Skin of body (tissue), 2 donors: ENCODE data around the gene PDLIM7. TPM values are rescaled to one million over a fixed set of nuclear protein-coding genes. Genes with fewer than 3 reads are reported as not detected.
"Not testable (repeated sequence)": the region's sequence is repeated elsewhere in the genome, so short reads cannot be mapped to it uniquely, and the experiment has no call there.

Source experiments
- DNase-seq: peaks from one replicate; lab custom pipeline; 2025; lab: John Stamatoyannopoulos, UW
- total RNA-seq: library from RNA; depleted of rRNA; stranded (reverse); fragments of >200 nt; gene quantifications from one replicate; pipeline ENCODE4 v1.2.3, GENCODE V29; 2014

The PDLIM7 gene
- 30.7 TPM for total RNA-seq

DNA sequence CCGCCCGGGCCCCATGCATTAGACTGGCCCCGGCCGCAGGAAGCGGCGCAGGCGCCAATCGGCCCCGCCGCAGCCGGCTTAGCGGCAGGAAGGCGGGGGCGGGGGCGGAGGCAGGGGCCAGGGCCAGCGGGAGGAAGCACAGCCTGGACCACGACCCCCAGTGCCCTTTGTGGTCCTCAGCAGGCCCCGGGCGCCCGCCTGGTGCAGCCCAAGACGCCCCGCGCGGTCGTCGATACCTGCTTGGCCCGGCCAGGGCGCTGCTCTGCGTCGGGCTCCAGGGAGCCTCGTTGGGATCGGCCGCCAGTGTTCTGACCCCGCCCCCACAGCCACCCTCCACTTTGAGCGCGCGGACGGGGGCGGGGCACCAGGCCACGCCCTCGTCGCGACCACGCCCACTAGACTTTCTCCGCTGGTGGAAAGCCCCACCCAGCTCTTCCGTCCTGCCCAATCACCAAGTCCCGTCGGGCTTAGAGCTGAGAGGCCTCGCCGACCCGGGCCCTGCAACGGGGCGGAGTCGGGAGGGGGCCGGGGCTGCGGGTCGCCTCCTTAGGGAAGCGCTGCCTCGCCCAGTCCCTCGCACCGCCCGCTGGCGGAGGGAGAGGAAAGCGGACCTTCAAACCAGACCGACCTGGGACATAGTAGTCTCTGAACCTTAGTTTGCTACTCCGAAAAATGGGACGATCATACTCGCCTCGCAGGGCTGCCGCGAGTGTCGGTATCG, at the start of gene PDLIM7:
Gene PDLIM7, minus strand, starts transcription at position 313 of the 721 bp plus-strand sequence. CDS start 1,092 bp downstream, outside the sequence.
- peak; percentile 98 for DNase-seq

DNA sequence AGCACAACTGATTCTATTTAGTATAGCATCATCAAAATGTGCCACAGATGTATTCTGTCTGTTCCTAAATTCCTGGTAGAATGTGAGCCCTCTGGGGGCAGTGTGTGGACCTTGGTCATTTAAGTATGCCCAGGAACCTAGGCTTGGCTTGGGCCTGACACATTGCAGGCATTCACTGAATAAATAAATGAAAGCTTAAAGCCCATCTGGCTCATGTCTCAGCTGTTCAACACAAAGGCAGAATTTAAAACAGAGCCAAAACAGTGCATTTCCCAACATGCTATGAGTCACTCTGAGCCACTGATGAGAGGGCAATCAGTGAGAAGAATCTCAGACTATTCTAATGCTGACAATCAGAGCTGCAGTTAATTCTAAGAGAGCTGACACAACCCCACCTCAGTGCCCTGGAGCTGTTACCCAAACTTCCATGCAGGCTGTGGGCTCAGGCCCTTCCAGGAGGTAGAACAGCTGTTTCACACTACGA, 48.9 kb upstream of the PDLIM7 start:
- DNase-seq = peak; percentile 49

DNA sequence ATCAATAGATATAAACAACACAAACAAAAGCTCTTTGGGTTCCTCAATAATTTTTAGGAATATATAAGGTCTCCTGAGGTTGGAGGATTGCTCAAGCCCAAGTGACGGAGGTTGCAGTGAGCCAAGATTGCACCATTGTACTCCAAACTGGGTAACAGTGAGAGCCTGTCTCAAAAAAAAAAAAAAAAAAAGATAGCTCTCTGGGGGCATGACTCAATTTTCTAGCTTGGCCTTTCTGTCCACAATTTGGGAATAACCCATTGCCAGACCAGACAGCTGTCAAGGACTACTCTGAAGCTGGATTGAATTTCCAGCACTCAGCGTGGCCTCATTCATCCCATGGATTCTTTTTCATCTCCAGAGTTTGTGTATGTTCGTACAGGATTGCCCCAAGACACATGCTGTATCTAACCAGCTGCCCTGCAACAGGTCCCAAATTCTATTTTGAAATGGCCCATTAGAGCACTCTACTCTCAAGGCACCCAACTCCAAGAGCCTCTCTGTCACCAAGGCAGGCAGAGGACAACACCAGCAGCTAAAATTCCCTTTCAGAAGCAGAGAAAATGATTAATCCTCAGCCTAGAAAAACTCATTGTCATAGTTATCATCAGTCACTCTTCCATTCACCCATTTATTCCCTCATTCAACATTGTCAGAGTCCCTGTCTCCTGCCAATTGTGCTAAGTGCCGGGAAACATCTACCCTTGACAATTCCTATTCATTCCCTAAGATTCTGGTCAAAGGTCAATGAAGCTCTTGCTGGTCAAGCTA, 48.3 kb upstream of the PDLIM7 start:
- DNase-seq = peak; percentile 33

- no peak for DNase-seq
These were observed 45.5 kb upstream of the PDLIM7 start for GRCh38 chr5:177542816-177543465.

- no peak for DNase-seq
These were observed 43.0 kb upstream of the PDLIM7 start for GRCh38 chr5:177540438-177540837.

DNA sequence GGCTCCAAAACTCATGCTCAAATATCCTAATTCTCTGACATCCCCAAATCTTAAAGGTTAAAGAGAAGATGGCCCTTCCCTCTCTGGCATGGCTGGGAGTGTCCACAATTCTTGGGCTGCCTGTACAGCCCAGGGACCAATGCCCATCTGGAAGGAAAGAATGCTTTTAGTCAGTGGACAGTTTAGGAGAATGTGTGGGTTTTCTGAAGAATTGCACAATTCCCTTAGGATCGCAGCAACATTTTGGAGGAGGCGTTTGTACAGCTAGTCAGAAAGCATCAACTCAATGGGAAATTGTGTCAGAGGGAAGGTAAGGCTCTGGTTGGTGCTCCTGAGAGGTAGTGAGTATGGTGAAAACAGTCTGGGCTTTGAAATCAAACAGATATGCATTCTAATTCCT, 42.0 kb upstream of the PDLIM7 start:
- no peak for DNase-seq

- DNase-seq = no peak
These were observed 41.5 kb upstream of the PDLIM7 start for GRCh38 chr5:177538876-177539275.

GRCh38 chr5:177537389-177538361, 40.3 kb upstream of the PDLIM7 start:
- no peak for DNase-seq

DNA sequence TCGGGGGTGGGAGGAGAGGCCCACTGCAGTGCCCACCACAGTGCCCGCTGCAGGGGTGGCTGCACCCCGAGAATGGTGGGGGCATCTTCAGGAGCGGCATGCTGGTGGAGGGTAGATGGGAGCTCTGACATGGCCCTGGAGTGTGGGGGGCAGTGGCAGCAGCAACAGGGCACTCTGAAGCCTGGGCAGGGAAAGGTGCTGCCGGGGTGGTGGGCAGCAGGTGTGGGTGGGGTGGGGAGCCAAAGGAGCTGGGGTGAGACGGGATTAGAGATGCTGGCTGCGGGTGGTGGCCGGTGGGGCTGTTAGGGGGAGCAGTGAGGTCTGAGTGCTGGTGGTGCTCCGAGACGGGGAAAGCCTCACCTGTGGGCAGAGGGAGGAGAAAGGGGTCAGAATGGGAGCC, 39.0 kb upstream of the PDLIM7 start:
- DNase-seq = no peak

DNA sequence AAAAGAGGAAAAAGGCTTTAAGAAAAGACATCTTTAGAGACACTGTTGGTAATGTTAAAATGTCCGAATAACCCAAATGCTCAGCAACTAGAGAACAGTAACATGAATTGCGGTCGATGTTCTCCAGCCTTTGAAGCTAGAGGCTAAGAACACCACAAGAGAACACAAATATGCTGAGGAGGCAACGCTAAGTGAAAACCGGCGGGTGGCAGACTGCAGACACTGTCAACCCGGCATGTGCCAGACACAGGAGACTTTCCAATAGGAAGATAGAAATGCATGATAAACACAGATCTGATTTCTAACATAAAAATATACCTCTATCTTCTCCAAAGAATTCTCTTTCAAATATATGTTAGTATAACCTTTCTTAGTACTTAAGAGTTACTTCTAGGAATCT, 37.7 kb upstream of the PDLIM7 start:
- DNase-seq = no peak

DNA sequence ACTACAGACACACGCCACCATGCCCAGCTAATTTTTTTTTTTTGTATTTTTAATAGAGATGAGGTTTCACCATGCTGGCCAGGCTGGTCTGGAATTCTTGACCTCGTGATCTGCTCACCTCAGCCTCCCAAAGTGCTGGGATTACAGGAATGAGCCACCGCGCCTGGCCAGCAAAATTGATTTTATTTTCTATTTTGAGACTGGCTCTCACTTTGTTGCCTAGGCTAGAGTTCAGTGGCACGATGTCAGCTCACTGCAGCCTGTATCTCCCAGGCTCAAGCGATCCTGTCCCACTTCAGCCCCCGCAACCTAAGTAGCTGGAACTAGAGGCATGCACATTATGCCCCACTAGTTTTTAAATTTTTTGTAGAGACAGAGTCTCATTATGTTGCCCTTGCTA, 37.0 kb upstream of the PDLIM7 start:
- DNase-seq = not testable (repeated sequence)

GRCh38 chr5:177531209-177531940, 34.0 kb upstream of the PDLIM7 start:
- DNase-seq = no peak

DNA sequence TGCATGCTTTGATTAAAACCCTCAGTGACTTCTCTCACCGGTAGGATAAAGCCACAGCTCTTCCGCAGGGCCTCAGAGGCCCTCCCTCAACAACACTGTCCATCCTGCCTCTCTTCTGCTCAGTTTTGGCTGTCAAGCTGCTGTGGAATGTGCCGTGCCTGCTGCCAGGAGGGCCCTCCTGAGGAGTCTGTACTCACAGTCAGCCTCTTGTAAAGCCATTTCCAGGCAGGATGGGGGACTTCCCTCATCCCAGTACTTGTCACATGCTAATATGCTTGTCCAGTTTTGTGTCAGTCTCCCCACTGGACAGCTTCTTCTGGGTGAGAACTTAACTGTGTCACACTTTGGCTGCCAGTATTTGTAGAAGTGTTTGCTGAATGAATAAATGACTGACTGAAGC, 33.2 kb upstream of the PDLIM7 start:
- DNase-seq = no peak

DNA sequence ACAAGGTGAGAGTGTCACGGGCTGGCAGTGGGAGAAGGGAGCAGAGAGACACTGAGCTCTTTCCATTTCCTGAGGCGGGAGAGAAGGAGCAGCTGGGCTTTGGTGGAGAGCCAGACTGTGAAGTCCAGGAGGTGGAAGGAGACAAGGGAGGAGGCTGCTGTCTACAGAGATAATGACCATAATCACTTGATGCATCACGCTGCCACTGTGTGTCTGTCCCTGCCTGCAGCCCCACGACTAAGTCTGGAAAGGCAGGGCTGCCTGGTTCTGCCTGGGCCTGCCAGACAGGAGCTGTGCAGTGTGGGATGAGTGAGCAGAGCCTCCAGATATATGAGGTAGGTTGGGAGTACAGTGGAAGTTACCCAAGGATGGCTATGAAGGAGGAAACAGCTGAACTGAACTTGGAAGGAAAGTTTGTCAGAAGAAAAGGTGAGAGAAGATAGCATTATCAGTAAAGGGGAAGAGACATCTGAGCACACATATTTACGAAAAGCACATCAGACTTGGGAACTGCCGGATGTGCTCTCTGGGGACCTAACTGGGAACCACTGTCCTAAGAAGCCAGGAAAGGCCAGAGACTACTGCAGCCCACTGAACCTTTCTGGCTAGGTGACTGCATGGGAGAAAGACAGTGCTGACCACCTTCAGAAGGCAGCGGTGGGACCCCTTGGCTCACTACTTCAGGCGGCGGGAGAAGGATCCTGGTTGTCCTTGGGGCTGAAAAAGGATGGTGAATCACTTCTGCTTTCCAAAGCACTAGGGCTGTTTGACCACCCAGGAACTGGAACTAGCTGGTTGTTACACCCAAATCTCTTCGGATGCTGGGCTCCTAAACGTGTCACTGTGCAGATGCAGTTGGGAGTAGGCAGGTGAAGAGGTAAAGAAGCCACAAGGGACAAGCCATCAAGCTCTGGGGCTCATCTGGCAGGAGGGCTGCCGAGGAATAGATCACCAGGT, 32.1 kb upstream of the PDLIM7 start:
- no peak for DNase-seq

DNA sequence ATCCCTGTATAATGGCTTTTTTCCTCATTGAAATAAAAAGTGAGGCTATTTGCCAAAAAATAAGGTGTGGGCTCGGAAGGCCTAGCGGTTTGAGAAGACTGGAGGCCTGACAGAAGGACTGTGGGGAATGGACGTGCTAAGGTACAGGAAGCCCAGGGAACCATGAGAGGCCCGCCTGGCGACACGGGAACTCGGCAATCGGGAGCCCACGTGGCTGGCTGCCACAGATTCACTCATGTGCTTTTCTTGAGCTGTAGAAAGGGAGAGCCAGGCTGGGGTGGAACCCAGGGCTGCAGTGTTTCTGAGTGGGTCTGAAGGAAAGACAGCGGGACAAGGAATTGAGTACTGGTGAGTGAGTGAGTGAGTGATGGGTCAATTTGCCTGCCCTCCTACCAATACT, 31.2 kb upstream of the PDLIM7 start:
- DNase-seq = no peak

GRCh38 chr5:177527595-177527994, 30.2 kb upstream of the PDLIM7 start:
- DNase-seq = no peak

GRCh38 chr5:177526791-177527190, 29.4 kb upstream of the PDLIM7 start:
- no peak for DNase-seq

DNA sequence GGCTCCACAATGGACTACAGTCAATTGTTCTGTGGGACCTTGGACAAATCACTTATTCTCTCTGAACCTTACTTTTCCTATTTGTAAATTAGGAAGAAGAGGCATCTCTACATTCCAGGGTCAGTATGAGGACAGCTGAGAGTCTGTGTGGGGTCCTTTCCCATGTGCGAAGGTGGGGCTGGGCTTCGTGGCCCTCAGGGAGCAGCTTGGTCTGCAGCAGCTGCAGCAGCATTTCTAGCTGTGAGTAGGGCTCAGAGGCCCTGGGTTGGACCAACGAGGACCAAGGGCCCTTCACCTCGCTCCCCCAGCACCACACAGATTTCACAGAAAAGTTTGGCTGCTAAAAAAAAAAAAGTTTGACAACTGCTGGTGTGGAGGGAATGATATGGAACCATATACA, 28.8 kb upstream of the PDLIM7 start:
- DNase-seq = no peak
